Measurements from ENCODE around the gene DPP8. TPM values are rescaled to one million over a fixed set of nuclear protein-coding genes. Genes with fewer than 3 reads are reported as not detected.

Gene DPP8
- total and polyA plus RNA-seq, 2 donors (not counting 1 experiment from before 2014, with no cell fraction given): 29.9 to 45.4 TPM

DNA sequence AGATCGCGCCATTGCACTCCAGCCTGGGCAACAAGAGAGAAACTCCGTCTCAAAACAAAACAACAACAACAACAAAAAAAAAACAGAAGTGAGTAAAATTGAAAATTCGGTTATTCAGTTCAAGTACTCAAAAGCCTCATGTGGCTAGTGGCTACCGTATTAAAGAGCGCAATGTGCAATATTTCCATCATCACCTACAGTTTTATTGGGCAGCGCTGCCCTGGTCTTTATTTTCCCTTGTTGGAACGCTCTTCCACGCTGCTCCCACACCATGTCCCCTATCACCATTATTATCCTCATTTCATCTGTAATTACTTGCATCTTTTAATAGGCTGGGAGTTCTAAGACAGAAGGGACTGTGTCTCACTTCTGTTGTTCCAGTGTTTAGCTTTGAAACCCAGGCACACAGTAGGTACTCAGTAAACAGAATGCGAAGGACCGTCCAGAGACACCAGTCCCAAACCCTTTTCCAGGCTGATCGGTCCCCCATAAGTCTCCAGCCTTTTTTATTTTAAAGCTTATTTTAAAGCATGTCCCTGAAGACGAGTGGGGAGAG lies 12.4 kb upstream of the DPP8 start:
- no peaks in the 10 kb centered on the region for H4K20me1 ChIP-seq (ENCODE audit: control insufficient read depth, extremely low read depth, insufficient read depth, low read length)
- peak overlapping the region; percentile 15 for H3K27ac ChIP-seq (ENCODE audit: insufficient read depth, low read length)
- no peaks in the 10 kb centered on the region for H3K9me3 ChIP-seq (ENCODE audit: control insufficient read depth, insufficient read depth, low read depth, low read length)
- peak in 1 of 2 donors; percentile 21 for DNase-seq (ENCODE audit: low read depth in 2 of 2)
- H3K9ac ChIP-seq (ENCODE audit: insufficient read depth, low read length): peak overlapping the region; percentile 82
- H3K4me2 ChIP-seq (ENCODE audit: extremely low read depth, insufficient read depth, low read length): peak overlapping the region; percentile 67
- H3K79me2 ChIP-seq (ENCODE audit: control insufficient read depth, insufficient read depth, low read length): peaks cover 39% of the 10 kb centered on the region
- no peak for TF ChIP-seq EZH2 (IDR thresholded peaks at IDR 0.05; ENCODE audit: low read length, missing control alignments)
- TF ChIP-seq, protein P1, sequence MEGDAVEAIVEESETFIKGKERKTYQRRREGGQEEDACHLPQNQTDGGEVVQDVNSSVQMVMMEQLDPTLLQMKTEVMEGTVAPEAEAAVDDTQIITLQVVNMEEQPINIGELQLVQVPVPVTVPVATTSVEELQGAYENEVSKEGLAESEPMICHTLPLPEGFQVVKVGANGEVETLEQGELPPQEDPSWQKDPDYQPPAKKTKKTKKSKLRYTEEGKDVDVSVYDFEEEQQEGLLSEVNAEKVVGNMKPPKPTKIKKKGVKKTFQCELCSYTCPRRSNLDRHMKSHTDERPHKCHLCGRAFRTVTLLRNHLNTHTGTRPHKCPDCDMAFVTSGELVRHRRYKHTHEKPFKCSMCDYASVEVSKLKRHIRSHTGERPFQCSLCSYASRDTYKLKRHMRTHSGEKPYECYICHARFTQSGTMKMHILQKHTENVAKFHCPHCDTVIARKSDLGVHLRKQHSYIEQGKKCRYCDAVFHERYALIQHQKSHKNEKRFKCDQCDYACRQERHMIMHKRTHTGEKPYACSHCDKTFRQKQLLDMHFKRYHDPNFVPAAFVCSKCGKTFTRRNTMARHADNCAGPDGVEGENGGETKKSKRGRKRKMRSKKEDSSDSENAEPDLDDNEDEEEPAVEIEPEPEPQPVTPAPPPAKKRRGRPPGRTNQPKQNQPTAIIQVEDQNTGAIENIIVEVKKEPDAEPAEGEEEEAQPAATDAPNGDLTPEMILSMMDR (conservative IDR thresholded peaks at IDR 0.05 in 1 of 2, IDR thresholded peaks at IDR 0.05 in 1 of 2; ENCODE audit: low read depth in 1 of 2, low read length in 2 of 2): no peak
- no peaks in the 10 kb centered on the region for H3K27me3 ChIP-seq (ENCODE audit: control insufficient read depth, insufficient read depth, low read length)
- no peaks in the 10 kb centered on the region for H3K36me3 ChIP-seq (ENCODE audit: control insufficient read depth, insufficient read depth, low read length)
- peak overlapping the region; percentile 76 for H2AFZ ChIP-seq (ENCODE audit: low read length)
- H3K4me1 ChIP-seq (ENCODE audit: control insufficient read depth, extremely low read depth, insufficient read depth, low read length): peaks cover 7% of the 10 kb centered on the region
- peak overlapping the region; percentile 11 to 96 (median 76) for H3K4me3 ChIP-seq (replicated peaks in 1 of 4; ENCODE audit: control extremely low read depth in 1 of 4, insufficient read depth in 1 of 4, low read depth in 3 of 4, low read length in 4 of 4)

- no peak overlapping the region for H3K4me3 ChIP-seq (replicated peaks in 1 of 4; ENCODE audit: control extremely low read depth in 1 of 4, insufficient read depth in 1 of 4, low read depth in 3 of 4, low read length in 4 of 4)
- H4K20me1 ChIP-seq (ENCODE audit: control insufficient read depth, extremely low read depth, insufficient read depth, low read length): no peaks in the 10 kb centered on the region
- no peaks in the 10 kb centered on the region for H3K9me3 ChIP-seq (ENCODE audit: control insufficient read depth, insufficient read depth, low read depth, low read length)
- peaks cover 7% of the 10 kb centered on the region for H3K4me1 ChIP-seq (ENCODE audit: control insufficient read depth, extremely low read depth, insufficient read depth, low read length)
- H2AFZ ChIP-seq (ENCODE audit: low read length): no peak overlapping the region
- no peak overlapping the region for H3K27ac ChIP-seq (ENCODE audit: insufficient read depth, low read length)
- TF ChIP-seq EZH2 (IDR thresholded peaks at IDR 0.05; ENCODE audit: low read length, missing control alignments): no peak
- TF ChIP-seq, protein P1 (conservative IDR thresholded peaks at IDR 0.05 in 1 of 2, IDR thresholded peaks at IDR 0.05 in 1 of 2; ENCODE audit: low read depth in 1 of 2, low read length in 2 of 2): no peak
- no peak for DNase-seq (ENCODE audit: low read depth in 2 of 2)
- H3K9ac ChIP-seq (ENCODE audit: insufficient read depth, low read length): no peak overlapping the region
- H3K36me3 ChIP-seq (ENCODE audit: control insufficient read depth, insufficient read depth, low read length): no peaks in the 10 kb centered on the region
- no peaks in the 10 kb centered on the region for H3K27me3 ChIP-seq (ENCODE audit: control insufficient read depth, insufficient read depth, low read length)
- H3K79me2 ChIP-seq (ENCODE audit: control insufficient read depth, insufficient read depth, low read length): peaks cover 28% of the 10 kb centered on the region
- no peak overlapping the region for H3K4me2 ChIP-seq (ENCODE audit: extremely low read depth, insufficient read depth, low read length)
Observed at GRCh38 chr15:65528461-65529060, 11.1 kb upstream of the DPP8 start.

- no peak overlapping the region for H3K27ac ChIP-seq (ENCODE audit: insufficient read depth, low read length)
- peaks cover 3% of the 10 kb centered on the region for H3K79me2 ChIP-seq (ENCODE audit: control insufficient read depth, insufficient read depth, low read length)
- H3K9me3 ChIP-seq (ENCODE audit: control insufficient read depth, insufficient read depth, low read depth, low read length): no peaks in the 10 kb centered on the region
- no peaks in the 10 kb centered on the region for H3K27me3 ChIP-seq (ENCODE audit: control insufficient read depth, insufficient read depth, low read length)
- TF ChIP-seq, protein P1 (conservative IDR thresholded peaks at IDR 0.05 in 1 of 2, IDR thresholded peaks at IDR 0.05 in 1 of 2; ENCODE audit: low read depth in 1 of 2, low read length in 2 of 2): no peak
- TF ChIP-seq EZH2 (IDR thresholded peaks at IDR 0.05; ENCODE audit: low read length, missing control alignments): no peak
- H3K36me3 ChIP-seq (ENCODE audit: control insufficient read depth, insufficient read depth, low read length): no peaks in the 10 kb centered on the region
- no peak overlapping the region for H3K4me2 ChIP-seq (ENCODE audit: extremely low read depth, insufficient read depth, low read length)
- no peak overlapping the region for H3K4me3 ChIP-seq (replicated peaks in 1 of 4; ENCODE audit: control extremely low read depth in 1 of 4, insufficient read depth in 1 of 4, low read depth in 3 of 4, low read length in 4 of 4)
- no peaks in the 10 kb centered on the region for H3K4me1 ChIP-seq (ENCODE audit: control insufficient read depth, extremely low read depth, insufficient read depth, low read length)
- H4K20me1 ChIP-seq (ENCODE audit: control insufficient read depth, extremely low read depth, insufficient read depth, low read length): no peaks in the 10 kb centered on the region
- no peak overlapping the region for H2AFZ ChIP-seq (ENCODE audit: low read length)
- peak in 1 of 2 donors; percentile 41 for DNase-seq (ENCODE audit: low read depth in 2 of 2)
- no peak overlapping the region for H3K9ac ChIP-seq (ENCODE audit: insufficient read depth, low read length)
Observed at GRCh38 chr15:65525622-65526021, 8.1 kb upstream of the DPP8 start.
